DOHH2 (cell line): ENCODE measurements around the gene SLC45A1.

Experiments
- CTCF ChIP-seq: fragments of 200-600 bp; sonication (generic); IDR thresholded peaks from one replicate; pipeline ENCODE4 v1.5.1; 2014; ENCODE audit warnings: antibody characterized with exemption, mild to moderate bottlenecking, low read depth, low read length; ENCODE audit not compliant: poor library complexity, severe bottlenecking
- EZH2phosphoT487 ChIP-seq: fragments of 200-600 bp; sonication (generic); IDR thresholded peaks from 2 replicates; pipeline ENCODE4 v1.6.1; 2017; ENCODE audit warnings: borderline replicate concordance, mild to moderate bottlenecking, antibody characterized with exemption, low read length, moderate library complexity, mixed read lengths

- TF ChIP-seq CTCF (no peak), EZH2phosphoT487 (no peak)
Measured at GRCh38 chr1:8325771-8326170, 7.9 kb downstream of the SLC45A1 start.
